Measurements from ENCODE around the gene SCAMP4. TPM values are rescaled to one million over a fixed set of nuclear protein-coding genes. Genes with fewer than 3 reads are reported as not detected.

The SCAMP4 gene
- total and polyA plus RNA-seq, 9 of the 15 experiments (the other 6 are each of a cell fraction or from before 2014, with no cell fraction given), result 0.81 to 45.9 (median 12.8) TPM

- no TSS peak for BruUV-seq (replicated peaks)
- H3K4me3 ChIP-seq, result no peak overlapping the region
- H3K36me3 ChIP-seq (ENCODE audit: control insufficient read depth, insufficient read depth, low read length), result peaks cover 58% of the 10 kb centered on the region; the same call in 1 of the 3 replicates
- CTCF ChIA-PET (ENCODE audit: low intra/inter-chr PET ratio), result no interaction called here
- POLR2A ChIA-PET, result no interaction called here
- H3K4me1 ChIP-seq (replicated peaks in 1 of 2; ENCODE audit: control insufficient read depth in 2 of 2, insufficient read depth in 2 of 2, low read length in 2 of 2), result peaks cover 10 to 67% of the 10 kb centered on the region in 2 experiments; a peak in 4 of 5 replicates
- H3K79me2 ChIP-seq (ENCODE audit: control insufficient read depth, insufficient read depth, low read length), result peaks cover 85% of the 10 kb centered on the region
- H2AFZ ChIP-seq (ENCODE audit: low read depth, low read length), result no peak overlapping the region
- H3K27me3 ChIP-seq (ENCODE audit: control insufficient read depth in 2 of 2, insufficient read depth in 2 of 2, low read length in 2 of 2), result no peaks in the 10 kb centered on the region
- FAIRE-seq, result no peak
- H3K9ac ChIP-seq (ENCODE audit: insufficient read depth in 1 of 2, low read depth in 2 of 2, low read length in 2 of 2), result peak overlapping the region in 1 of 2 experiments; percentile 61; a peak in 2 of 4 replicates
- no peak overlapping the region for H3K27ac ChIP-seq (ENCODE audit: extremely low read depth, low read depth, low read length)
- WGBS (ENCODE audit: insufficient coverage, low coverage, missing lambda C conversion rate), result 87% methylated on average over 9 of the region's 10 CpGs
- in situ Hi-C loops (cut with MboI) (no loop called here), intact Hi-C loops (cut with micrococcal nuclease) (no loop called here)
- no peak for ATAC-seq
- DNase-seq (ENCODE audit: extremely low read depth in 1 of 4, low spot score in 3 of 4), result no peak
- no peaks in the 10 kb centered on the region for H3K9me1 ChIP-seq (ENCODE audit: control insufficient read depth, insufficient read depth, low read length)
- H3K4me2 ChIP-seq (ENCODE audit: insufficient read depth, low read length), result no peak overlapping the region
- TF ChIP-seq ZNF395 (CRISPR knock-in tag; IDR thresholded peaks at IDR 0.05), result no peak
- peak; percentile 79 for TF ChIP-seq ZBTB33 (CRISPR knock-in tag; IDR thresholded peaks at IDR 0.05)
- TF ChIP-seq ZNF280B (CRISPR knock-in tag; IDR thresholded peaks at IDR 0.05), result no peak
- no peak for TF ChIP-seq RNF2 (IDR thresholded peaks at IDR 0.05)
- peak; percentile 25; the same call in 1 of the 2 replicates for TF ChIP-seq MAX (CRISPR knock-in tag; IDR thresholded peaks at IDR 0.05)
- TF ChIP-seq, protein P1, sequence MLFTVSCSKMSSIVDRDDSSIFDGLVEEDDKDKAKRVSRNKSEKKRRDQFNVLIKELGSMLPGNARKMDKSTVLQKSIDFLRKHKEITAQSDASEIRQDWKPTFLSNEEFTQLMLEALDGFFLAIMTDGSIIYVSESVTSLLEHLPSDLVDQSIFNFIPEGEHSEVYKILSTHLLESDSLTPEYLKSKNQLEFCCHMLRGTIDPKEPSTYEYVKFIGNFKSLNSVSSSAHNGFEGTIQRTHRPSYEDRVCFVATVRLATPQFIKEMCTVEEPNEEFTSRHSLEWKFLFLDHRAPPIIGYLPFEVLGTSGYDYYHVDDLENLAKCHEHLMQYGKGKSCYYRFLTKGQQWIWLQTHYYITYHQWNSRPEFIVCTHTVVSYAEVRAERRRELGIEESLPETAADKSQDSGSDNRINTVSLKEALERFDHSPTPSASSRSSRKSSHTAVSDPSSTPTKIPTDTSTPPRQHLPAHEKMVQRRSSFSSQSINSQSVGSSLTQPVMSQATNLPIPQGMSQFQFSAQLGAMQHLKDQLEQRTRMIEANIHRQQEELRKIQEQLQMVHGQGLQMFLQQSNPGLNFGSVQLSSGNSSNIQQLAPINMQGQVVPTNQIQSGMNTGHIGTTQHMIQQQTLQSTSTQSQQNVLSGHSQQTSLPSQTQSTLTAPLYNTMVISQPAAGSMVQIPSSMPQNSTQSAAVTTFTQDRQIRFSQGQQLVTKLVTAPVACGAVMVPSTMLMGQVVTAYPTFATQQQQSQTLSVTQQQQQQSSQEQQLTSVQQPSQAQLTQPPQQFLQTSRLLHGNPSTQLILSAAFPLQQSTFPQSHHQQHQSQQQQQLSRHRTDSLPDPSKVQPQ (CRISPR knock-in tag; IDR thresholded peaks at IDR 0.05; ENCODE audit: borderline replicate concordance), result no peak
- TF ChIP-seq, protein P2, sequence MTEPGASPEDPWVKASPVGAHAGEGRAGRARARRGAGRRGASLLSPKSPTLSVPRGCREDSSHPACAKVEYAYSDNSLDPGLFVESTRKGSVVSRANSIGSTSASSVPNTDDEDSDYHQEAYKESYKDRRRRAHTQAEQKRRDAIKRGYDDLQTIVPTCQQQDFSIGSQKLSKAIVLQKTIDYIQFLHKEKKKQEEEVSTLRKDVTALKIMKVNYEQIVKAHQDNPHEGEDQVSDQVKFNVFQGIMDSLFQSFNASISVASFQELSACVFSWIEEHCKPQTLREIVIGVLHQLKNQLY (CRISPR knock-in tag; conservative IDR thresholded peaks at IDR 0.05), result no peak
- no peaks in the 10 kb centered on the region for H3K9me3 ChIP-seq (replicated peaks; ENCODE audit: control insufficient read depth, insufficient read depth, low read depth, low read length)
- no peaks in the 10 kb centered on the region; the same call in 1 of the 2 replicates for H4K20me1 ChIP-seq (replicated peaks; ENCODE audit: control insufficient read depth, insufficient read depth, low read length)
These were observed 5.0 kb downstream of the SCAMP4 start for GRCh38 chr19:1910177-1910576.

Measured in K562 (cell line).